ENCODE measurements around the gene KLK2. TPM values are rescaled to one million over a fixed set of nuclear protein-coding genes. Genes with fewer than 3 reads are reported as not detected.

The KLK2 gene
- total and polyA plus RNA-seq, 10 donors = 0.37 to 1.2 (median 0.65) TPM; not detected in 5

DNA sequence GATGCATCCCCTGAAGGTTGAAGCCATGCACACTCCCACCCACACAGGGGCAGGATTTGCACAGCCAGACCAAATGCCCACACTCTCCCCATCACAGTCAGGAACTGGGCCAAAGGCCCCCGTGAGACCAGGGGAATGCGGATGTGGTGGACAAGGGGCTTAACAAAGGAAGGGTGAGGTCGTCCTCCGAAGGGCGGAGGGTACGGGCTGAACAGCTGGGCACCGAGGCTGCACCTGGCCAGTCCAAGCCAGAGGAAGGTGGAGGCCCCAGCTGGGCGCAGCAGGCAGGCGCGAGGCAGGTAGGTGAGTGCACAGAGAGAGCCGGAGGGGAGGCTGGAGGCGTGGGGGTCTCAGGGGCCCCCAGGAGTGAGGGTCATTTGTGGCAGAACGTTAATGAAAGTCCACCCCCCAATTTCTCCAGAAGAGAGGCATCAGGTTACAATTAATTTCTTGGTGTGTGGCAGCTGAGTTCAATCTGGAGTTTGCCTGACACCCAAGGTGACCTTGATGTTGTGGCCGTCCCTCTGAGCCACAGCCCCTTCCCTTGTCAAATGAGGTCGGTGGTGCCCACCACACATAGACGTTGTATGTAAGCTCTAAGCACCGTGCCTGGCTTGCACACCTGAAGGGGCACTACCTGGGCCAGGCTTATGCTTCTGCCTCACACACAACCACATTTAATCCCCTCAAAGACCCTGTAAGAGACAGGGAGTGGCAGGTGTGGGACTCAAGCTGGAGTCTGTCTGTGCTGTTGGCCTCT lies 42.8 kb upstream of the KLK2 start:
- no peak overlapping the region for H3K27ac ChIP-seq
- no peaks in the 10 kb centered on the region for H3K36me3 ChIP-seq
- 46 to 49% (median 48%) methylated on average over 16 to 17 of the region's 17 CpGs for WGBS, 5 donors
- H3K9me3 ChIP-seq = no peaks in the 10 kb centered on the region
- H3K27me3 ChIP-seq (replicated peaks in 1 of 7) = peaks cover 0 to 72% (median 9%) of the 10 kb centered on the region in 7 donors
- no peak for TF ChIP-seq POLR2AphosphoS5 (IDR thresholded peaks at IDR 0.05)
- TF ChIP-seq, protein P1, sequence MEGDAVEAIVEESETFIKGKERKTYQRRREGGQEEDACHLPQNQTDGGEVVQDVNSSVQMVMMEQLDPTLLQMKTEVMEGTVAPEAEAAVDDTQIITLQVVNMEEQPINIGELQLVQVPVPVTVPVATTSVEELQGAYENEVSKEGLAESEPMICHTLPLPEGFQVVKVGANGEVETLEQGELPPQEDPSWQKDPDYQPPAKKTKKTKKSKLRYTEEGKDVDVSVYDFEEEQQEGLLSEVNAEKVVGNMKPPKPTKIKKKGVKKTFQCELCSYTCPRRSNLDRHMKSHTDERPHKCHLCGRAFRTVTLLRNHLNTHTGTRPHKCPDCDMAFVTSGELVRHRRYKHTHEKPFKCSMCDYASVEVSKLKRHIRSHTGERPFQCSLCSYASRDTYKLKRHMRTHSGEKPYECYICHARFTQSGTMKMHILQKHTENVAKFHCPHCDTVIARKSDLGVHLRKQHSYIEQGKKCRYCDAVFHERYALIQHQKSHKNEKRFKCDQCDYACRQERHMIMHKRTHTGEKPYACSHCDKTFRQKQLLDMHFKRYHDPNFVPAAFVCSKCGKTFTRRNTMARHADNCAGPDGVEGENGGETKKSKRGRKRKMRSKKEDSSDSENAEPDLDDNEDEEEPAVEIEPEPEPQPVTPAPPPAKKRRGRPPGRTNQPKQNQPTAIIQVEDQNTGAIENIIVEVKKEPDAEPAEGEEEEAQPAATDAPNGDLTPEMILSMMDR (IDR thresholded peaks at IDR 0.05 in 8 of 11, conservative IDR thresholded peaks at IDR 0.05 in 3 of 11) = no peak
- no peak for TF ChIP-seq POLR2A (IDR thresholded peaks at IDR 0.05)
- intact Hi-C loops (cut with DNase I; ENCODE audit: low total_unique reads) = no loop called here
- no peak for DNase-seq
- no peak overlapping the region for H3K4me3 ChIP-seq
- peaks cover 0 to 6% (median 3%) of the 10 kb centered on the region in 6 donors for H3K4me1 ChIP-seq

DNA sequence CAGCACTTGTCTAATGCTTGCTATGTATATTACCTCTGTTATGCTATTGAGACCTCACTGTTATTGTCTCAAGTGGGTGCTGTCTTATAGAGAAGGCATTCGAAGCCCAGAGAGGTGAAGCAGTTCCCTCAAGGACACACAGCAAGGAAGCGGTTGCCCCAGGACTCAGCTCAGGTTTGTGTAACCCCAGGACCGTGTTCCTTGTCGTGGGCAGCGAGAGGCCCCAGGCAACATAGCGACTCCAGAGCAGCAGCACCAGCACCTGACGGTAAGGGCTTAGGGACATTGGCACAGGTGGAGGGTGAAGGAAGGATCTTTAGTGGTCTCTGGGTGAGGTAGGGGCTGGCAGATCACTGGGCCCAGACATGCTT lies 42.2 kb upstream of the KLK2 start:
- no peak for TF ChIP-seq POLR2A (IDR thresholded peaks at IDR 0.05)
- TF ChIP-seq, protein P1 (IDR thresholded peaks at IDR 0.05 in 8 of 11, conservative IDR thresholded peaks at IDR 0.05 in 3 of 11) = no peak
- no peak for TF ChIP-seq POLR2AphosphoS5 (IDR thresholded peaks at IDR 0.05)
- Histone ChIP-seq H3K36me3 (no peaks in the 10 kb centered on the region), H3K9me3 (no peaks in the 10 kb centered on the region), H3K27me3 (replicated peaks in 1 of 7) (peaks cover 0 to 78% (median 9%) of the 10 kb centered on the region in 7 donors), H3K27ac (no peak overlapping the region), H3K4me3 (no peak overlapping the region), H3K4me1 (peaks cover 0 to 12% (median 8%) of the 10 kb centered on the region in 6 donors)
- intact Hi-C loops (cut with DNase I; ENCODE audit: low total_unique reads) = no loop called here
- no peak for DNase-seq
- 63 to 80% (median 71%) methylated on average over 7 of the region's 7 CpGs for WGBS, 5 donors

DNA sequence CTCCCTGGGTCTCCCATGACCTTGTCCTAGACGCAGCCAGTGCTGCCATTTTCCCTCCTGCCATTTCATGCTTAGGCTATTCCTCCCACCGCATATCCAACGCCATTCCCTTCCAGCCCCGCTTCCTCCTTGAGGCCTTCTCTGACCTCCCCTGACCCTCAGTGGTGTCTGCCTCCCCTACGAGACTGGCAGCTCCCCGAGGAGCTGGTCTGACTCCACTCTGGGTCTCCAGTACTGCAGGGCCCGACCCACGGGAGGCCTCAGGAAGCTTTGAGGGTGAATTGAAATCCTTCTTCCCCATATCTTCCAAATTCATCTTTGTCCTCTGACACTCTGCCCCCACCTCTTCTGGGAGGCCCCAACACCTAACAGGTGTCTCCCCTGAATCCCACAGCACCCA lies 40.6 kb upstream of the KLK2 start:
- H3K27ac ChIP-seq = no peak overlapping the region
- peaks cover 0 to 17% (median 10%) of the 10 kb centered on the region in 6 donors for H3K4me1 ChIP-seq
- no peaks in the 10 kb centered on the region for H3K36me3 ChIP-seq
- TF ChIP-seq, protein P1 (IDR thresholded peaks at IDR 0.05 in 8 of 11, conservative IDR thresholded peaks at IDR 0.05 in 3 of 11) = no peak
- no peak for TF ChIP-seq POLR2AphosphoS5 (IDR thresholded peaks at IDR 0.05)
- no peak for TF ChIP-seq POLR2A (IDR thresholded peaks at IDR 0.05)
- peaks cover 0 to 81% (median 14%) of the 10 kb centered on the region in 7 donors for H3K27me3 ChIP-seq (replicated peaks in 1 of 7)
- 71 to 86% (median 80%) methylated on average over 8 of the region's 8 CpGs for WGBS, 5 donors
- H3K9me3 ChIP-seq = no peaks in the 10 kb centered on the region
- intact Hi-C loops (cut with DNase I; ENCODE audit: low total_unique reads) = no loop called here
- DNase-seq = no peak
- H3K4me3 ChIP-seq = no peak overlapping the region

DNA sequence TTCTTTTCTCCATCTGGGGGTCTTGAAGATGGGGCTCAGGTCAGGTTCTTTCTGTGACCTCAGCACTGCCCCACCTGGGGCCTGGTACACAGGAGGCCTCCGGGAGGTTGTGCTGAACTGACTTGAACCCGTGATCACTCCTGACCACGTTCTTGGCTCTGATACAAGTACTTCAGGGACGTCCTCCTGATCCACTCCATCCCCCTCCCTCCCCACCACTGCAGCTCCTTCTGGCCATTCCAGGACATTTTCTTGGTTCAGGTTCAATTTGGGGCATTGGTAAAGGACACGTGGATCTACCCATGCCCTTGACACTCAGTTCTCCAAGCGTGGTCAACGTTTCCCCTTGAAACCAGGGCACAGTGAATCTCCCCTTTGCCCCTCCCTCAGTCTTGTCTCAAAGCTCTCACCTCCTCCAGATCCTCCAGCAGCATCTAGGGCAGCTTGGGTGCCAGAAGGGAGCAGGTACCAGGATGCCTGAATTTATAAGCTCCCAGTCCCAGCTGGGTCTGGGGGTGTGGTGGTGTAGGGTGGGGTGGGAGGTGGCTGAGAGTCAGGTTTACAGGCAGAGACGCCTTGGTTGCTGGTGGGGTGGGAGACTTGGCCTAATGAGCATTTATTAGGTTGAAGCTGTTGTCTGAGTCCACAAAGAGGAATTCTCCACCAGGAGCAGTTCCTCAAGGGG lies 40.0 kb upstream of the KLK2 start, which contains the start of gene KLK15:
KLK15 (minus strand) TSS at position 458 of the 685 bp plus-strand sequence. CDS start 2,082 bp downstream, outside the sequence.
- H3K27me3 ChIP-seq (replicated peaks in 1 of 7) = peaks cover 0 to 87% (median 14%) of the 10 kb centered on the region in 7 donors
- H3K9me3 ChIP-seq = no peaks in the 10 kb centered on the region
- WGBS, 5 donors = 50 to 73% (median 64%) methylated on average over 8 of the region's 8 CpGs
- H3K4me1 ChIP-seq = peaks cover 0 to 17% (median 10%) of the 10 kb centered on the region in 6 donors
- no peaks in the 10 kb centered on the region for H3K36me3 ChIP-seq
- intact Hi-C loops (cut with DNase I; ENCODE audit: low total_unique reads) = no loop called here
- H3K4me3 ChIP-seq = no peak within 1 kb of the TSS
- TF ChIP-seq, protein P1 (IDR thresholded peaks at IDR 0.05 in 8 of 11, conservative IDR thresholded peaks at IDR 0.05 in 3 of 11) = no peak
- TF ChIP-seq POLR2AphosphoS5 (IDR thresholded peaks at IDR 0.05) (no peak), POLR2A (IDR thresholded peaks at IDR 0.05) (no peak)
- peak; percentile 36 for DNase-seq
- H3K27ac ChIP-seq = no peak within 1 kb of the TSS

All from spleen (tissue), 11 donors.